CD4-positive, alpha-beta T cell treated with Interleukin-2 at 100 ng/mL for 4 hours (primary cell): Measurements from ENCODE around the gene FEN1.

Experiments used
- DNase-seq: peaks from one replicate; pipeline ENCODE4 v3.0.0-alpha.2; 2020; ENCODE audit warnings: low spot score

Gene FEN1

DNA sequence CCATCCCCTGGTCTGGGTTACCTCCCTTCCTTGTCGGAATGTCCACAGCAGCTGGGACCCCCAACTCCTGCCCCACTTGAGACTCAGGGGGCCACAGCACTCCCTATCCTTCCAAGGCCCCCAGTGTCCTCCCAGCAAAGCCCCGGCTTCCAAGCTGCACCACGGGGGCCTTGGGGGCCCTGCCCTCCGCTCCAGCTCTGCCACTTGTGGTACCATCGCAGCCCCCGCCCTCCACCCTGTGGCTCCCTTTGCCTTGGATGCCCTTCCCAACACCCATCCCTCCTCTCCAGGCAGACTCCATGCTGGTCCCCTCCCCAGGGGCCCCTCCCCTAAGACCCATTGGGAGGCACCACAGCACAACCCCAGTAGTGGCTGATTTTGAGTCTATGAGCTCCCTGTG is 17.6 kb upstream of the FEN1 start:
- DNase-seq, result no peak

DNA sequence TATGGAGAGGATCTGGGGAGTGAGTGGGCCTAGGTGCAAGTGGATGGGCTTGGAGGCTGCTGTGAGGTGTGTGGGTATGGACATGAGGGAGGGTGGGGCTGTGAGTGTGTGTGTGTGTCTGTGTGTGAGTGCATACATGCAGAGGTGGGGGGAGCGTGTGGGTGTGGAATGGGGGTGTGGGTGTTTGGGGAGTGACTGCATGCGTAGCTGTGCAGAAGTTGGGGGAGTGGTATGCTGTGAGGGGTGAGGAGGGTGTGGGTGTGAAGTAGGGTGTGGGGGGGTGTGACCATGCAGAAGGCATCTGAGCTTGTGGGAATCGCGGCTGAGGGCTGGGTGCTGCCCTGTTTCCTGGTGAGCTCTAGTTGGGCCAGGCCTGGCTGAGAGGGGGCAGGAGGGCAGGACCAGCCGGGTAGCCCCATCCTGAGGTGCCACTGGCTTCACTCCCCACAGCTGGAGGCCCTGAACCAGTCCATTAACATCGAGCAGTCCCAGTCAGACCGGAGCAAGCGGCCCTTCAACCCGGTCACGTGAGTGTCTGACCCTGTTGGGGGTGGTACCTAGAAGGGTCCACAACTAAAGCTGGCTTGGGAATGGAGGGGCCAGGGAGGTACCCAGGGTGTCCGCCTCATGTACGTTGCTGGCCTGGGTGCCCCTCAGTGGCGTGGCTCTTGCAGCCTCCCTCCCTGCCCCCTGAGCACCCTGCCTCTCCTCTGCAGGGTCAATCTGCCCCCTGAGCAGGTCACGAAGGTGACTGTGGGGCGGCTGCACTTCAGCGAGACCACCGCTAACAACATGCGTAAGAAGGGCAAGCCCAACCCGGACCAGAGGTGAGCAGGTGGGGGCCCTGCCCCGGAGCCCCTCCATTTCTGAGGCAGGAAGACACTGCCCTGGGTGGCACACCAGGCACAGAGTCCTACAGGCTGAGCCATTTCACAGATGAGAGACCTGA is 16.8 kb upstream of the FEN1 start:
- DNase-seq, result peak; percentile 14

DNA sequence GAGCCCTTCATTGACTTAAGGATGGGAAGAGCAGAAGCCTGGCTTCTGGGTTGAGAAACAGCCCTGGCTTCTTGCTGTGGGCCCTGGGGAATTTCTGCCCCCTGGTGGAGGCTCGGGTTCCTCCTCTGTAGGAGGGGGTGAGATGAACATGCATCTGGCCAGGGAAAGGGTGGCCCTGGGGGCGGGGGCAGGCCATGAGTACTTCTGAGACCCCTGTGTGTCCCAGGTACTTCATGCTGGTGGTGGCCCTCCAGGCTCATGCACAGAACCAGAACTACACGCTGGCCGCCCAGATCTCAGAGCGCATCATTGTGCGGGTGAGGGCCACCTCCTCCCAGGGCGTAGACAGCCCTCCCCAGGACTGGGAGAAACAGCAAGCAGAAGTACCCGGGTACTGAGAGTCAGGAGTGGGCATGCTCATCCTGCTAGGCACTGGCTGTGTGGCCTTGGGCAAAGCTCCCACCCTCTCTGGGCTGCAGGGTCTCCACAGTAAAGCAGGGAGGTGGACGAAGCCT is 16.1 kb upstream of the FEN1 start:
- DNase-seq, result peak; percentile 45

- DNase-seq, result peak; percentile 67
Observed at GRCh38 chr11:61777234-61778090, 15.2 kb upstream of the FEN1 start.

GRCh38 chr11:61778357-61778886 is 14.3 kb upstream of the FEN1 start:
- DNase-seq, result no peak

DNA sequence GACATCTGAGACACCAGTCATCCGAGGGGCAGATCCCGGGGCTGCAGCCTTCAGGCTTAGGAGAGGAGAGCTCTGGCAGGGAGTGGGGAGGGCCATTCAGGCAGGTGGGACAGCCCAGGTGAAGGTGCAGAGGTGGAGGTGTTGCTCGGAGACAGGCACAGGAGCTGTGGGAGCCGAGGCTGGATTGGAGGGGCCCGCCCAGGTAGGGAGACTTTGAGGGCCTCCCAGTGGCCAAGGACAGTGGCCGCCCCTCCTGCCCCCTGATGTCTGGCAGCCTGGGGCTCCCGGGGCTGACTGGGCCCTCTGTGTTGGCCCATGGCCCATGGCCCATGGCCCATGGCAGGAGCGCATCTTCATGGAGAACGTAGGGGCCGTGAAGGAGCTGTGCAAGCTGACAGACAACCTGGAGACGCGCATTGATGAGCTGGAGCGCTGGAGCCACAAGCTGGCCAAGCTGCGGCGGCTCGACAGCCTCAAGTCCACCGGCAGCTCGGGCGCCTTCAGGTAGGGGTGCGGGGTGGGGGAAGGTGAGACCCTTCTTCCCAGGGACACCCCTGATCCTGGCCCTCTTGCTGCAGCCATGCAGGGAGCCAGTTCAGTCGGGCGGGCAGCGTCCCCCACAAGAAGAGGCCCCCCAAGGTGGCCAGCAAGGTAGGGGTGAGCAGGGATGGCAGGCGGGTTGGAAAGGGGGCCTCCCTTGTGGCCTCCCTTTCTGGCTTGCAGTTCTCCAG is 13.6 kb upstream of the FEN1 start:
- DNase-seq, result no peak

GRCh38 chr11:61779666-61780525 is 12.8 kb upstream of the FEN1 start:
- DNase-seq, result no peak

GRCh38 chr11:61780581-61781162 is 12.0 kb upstream of the FEN1 start:
- DNase-seq, result no peak

- no peak for DNase-seq
Observed at GRCh38 chr11:61781585-61781984, 11.1 kb upstream of the FEN1 start.

GRCh38 chr11:61782299-61782698 is 10.4 kb upstream of the FEN1 start:
- no peak for DNase-seq

DNA sequence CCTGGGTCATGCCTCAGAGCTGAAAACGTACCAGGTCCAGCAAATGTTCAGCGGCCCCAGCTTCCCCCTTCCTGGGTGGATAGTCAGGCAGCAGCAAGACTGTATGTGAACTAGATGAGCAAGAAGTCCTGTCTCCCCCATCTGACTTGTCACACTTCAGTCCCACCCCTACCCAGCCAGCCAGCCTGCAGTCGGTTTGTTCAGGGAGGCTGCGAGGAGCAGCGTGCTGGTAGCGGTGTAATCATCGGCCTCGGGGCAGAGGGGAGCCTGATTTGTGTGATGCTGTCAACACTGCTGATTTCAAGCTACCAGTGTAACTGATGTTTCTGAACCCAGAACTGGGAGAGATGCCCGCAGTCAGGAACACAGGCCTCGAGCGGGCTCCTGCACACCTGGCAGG is 9.9 kb upstream of the FEN1 start:
- DNase-seq, result no peak

DNA sequence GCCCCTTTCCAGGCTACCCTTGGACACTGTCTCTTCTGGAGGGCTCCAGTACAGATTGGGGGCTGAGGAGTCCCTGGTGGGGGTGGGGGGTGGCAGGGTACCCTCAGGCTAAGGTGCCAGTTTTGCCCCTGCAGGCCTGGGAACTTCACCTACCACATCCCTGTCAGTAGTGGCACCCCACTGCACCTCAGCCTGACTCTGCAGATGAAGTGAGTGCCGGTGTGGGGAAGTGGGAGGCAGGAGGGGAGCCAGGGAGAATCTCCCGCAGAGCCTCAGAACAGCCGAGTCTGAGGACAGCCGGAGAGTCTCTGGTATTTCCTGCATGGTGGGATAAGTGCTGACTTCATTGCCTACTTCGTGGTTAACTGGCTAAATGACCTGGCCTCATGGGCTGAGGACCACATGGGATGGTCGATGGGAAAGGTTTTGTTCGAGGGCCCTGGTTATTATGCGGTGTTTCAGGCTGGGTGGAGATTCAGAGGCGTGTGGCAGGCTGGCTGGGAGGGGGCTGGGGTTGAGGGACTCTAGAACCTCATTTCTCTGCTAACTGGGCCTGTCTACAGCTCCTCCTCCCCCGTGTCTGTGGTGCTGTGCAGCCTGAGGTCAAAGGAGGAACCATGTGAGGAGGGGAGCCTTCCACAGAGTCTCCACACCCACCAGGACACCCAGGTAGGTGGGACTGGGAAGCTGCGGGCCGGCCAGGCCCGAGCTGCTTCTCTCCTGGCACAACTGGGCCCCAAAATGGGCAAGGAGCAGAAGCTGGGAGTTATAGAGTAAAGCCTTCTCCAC is 8.8 kb upstream of the FEN1 start:
- no peak for DNase-seq

GRCh38 chr11:61784506-61784805 is 8.3 kb upstream of the FEN1 start:
- no peak for DNase-seq

DNA sequence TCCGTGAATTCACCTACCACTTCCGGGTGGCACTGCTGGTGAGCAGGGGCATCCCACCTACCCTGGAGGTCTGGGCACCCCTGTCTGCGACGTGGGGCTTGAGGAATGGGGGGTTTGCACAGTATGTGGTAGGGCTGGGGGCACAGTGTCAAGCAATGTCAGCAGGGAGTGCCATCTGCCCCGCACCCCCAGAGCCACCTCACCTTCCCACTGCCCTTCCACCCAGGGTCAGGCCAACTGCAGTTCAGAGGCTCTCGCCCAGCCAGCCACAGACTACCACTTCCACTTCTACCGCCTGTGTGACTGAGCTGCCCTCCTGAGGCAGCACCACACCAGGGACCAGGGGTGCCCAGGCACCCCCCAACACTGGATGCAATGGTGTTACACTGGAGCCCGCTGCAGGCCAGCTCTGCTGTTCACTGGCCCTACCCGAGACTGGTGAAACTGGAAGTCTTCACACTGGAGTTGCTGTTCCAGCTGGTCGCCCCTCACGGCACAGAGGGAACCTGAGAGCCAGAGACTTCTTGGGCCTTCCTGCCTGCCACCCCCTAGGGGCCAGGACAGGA is 6.8 kb upstream of the FEN1 start:
- DNase-seq, result no peak

GRCh38 chr11:61787928-61788491 is 4.7 kb upstream of the FEN1 start:
- no peak for DNase-seq

DNA sequence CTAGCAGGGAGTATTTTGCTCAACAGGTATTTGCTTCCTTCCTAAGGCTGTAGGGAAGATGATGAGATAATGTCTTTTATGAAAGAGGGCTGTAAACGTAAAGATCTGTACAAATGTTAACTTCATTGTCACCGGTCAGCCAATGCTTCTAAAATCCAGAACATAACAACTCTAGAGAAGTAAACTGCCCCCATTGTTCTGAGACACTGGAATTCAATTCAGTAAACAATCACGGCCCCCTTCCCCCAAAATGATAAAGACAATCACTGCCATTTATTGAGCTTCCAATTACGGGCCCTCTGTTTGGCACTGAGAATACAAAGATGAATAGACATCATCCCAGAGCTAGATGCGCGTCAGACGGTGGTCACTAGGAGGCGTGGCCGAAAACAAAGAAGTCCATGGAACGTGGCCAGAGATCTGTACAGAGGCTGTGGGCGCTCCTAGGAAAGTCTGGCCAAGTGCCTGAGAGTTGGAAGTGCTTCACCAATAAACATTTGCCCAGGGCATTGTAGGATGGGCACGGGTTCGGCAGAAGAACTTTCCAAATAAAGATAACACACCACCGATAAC is 888 bp upstream of the FEN1 start:
- peak; percentile 24 for DNase-seq

DNA sequence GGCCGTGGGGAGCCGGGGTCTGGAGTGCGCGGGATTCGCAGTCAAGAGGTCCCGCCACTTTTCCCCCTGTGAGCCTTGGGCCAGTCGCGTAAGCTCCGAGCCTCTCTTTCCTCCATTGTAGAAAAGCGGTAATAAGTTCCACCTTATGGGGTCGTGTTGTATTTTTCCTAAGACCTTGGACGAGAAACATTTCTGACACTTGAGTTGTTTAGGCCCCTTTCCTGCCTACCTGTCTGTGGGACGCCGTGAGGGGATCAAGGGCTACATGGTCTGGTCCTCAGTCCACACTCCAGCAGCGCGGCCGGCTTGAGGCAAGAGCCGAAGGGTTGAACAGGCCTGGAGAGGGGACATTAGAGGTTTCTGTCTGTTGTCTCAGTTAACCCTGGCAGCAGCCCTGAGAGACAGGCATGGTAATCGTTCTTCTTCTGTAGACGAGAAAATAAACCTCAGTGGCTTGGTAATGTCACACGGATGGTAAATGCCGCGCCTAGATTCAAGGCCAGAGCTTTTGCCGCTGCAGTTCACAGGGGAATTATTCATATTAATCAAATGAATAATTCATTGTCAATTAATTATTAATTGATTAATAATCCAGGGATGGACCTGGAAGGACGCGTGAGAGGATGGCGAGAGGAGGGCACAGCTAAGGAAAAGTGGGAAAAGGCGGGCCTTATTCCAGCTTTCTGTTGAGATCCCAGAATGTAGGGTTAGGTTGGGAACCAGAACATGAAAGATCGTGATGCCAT is 545 bp downstream of the FEN1 start:
- DNase-seq, result no peak

DNA sequence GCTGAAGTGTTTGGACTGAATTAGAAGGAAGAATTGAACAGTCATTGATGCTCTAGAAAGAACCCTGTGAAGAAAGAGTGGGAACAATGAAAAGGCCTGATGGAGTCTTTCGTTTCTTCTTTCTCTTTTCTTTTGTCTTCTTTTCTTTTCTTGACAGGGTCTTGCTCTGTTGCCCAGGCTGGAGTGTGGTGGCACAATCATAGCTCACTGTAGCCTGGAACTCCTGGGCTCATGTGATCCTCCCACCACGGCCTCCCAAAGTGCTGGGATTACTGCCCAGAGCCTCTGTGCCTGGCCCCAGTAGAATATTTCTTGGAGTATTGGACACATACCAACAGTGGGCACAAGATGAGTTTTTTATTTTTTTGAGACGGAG is 1.1 kb downstream of the FEN1 start:
- DNase-seq, result no peak
